SK-N-SH (cell line): ENCODE data around the gene BNC2.

Experiments
- CHD2 ChIP-seq: fragments of 150-350 bp; IDR thresholded peaks from 2 replicates; pipeline ENCODE4 v1.6.1; 2018; ENCODE audit warnings: low read length; ENCODE audit not compliant: partially characterized antibody
- EP300 ChIP-seq, 2 experiments: IDR thresholded peaks; 2 replicates each; pipeline versions ENCODE4 v1.4.0 to v1.6.1; 2012; ENCODE audit warnings: borderline replicate concordance in 1 of 2, low read depth in 1 of 2, low read length in 1 of 2
- POLR2AphosphoS5 ChIP-seq: IDR thresholded peaks from 2 replicates; pipeline ENCODE4 v1.6.1; 2012; ENCODE audit warnings: low read depth, low read length
- RFX5 ChIP-seq: IDR thresholded peaks from 2 replicates; pipeline ENCODE4 v1.6.1; 2012; ENCODE audit warnings: mild to moderate bottlenecking, improper control_type of control experiment, low read length
- RXRA ChIP-seq: IDR thresholded peaks from 2 replicates; pipeline ENCODE4 v1.4.0; 2012; ENCODE audit warnings: low read depth, mild to moderate bottlenecking, borderline replicate concordance
- SIN3A ChIP-seq: IDR thresholded peaks from 2 replicates; pipeline ENCODE4 v1.6.1; 2012; ENCODE audit warnings: low read depth, mild to moderate bottlenecking, low read length, moderate library complexity, borderline replicate concordance
- YY1 ChIP-seq: IDR thresholded peaks from 2 replicates; pipeline ENCODE4 v1.4.0; 2012; ENCODE audit warnings: low read depth, mild to moderate bottlenecking
- TF ChIP-seq, protein P1 (sequence below): fragments of 200-600 bp; sonication (generic); IDR thresholded peaks from 2 replicates; pipeline ENCODE4 v1.6.1; 2017; ENCODE audit warnings: antibody characterized with exemption, mild to moderate bottlenecking, moderate library complexity
- TF ChIP-seq, protein P2 (sequence below): fragments of 150-350 bp; IDR thresholded peaks from 2 replicates; pipeline ENCODE4 v1.6.1; 2016; ENCODE audit warnings: mild to moderate bottlenecking, low read depth, low read length
- TF ChIP-seq, protein P3 (sequence below): IDR thresholded peaks from 2 replicates; pipeline ENCODE4 v1.4.0; 2012; ENCODE audit warnings: low read depth
- TF ChIP-seq, protein P4 (sequence below): IDR thresholded peaks from 2 replicates; pipeline ENCODE4 v1.6.1; 2012; ENCODE audit warnings: mild to moderate bottlenecking, low read depth, low read length, moderate library complexity
- TF ChIP-seq, protein P5 (sequence below): fragments of 150-350 bp; IDR thresholded peaks from 2 replicates; pipeline ENCODE4 v1.6.1; 2017; ENCODE audit warnings: antibody characterized with exemption, low read length, low read depth, borderline replicate concordance
- TF ChIP-seq, protein P6 (sequence below): IDR thresholded peaks from 2 replicates; pipeline ENCODE4 v1.4.0; 2012; ENCODE audit warnings: low read depth, borderline replicate concordance

DNA sequence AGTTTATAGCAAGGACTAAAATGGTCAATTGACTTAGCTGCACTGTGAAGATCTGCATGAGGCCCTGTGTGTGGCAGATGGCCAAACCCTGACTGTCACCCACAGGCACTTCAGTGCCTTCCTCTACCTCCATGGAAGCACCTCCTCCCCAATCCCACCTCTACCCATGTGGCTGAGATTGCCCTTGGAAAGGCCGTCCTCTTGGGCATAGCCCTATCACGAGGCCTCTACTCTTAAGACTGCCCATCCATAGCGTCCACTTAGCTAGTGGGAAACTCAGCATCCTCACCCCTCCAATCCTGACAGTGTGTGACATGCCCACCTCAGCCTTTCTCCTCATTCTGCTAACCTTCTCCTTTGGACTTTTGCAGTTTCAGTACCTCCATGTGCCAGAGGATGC lies 510.2 kb downstream of the BNC2 start:
- TF ChIP-seq, protein P1, sequence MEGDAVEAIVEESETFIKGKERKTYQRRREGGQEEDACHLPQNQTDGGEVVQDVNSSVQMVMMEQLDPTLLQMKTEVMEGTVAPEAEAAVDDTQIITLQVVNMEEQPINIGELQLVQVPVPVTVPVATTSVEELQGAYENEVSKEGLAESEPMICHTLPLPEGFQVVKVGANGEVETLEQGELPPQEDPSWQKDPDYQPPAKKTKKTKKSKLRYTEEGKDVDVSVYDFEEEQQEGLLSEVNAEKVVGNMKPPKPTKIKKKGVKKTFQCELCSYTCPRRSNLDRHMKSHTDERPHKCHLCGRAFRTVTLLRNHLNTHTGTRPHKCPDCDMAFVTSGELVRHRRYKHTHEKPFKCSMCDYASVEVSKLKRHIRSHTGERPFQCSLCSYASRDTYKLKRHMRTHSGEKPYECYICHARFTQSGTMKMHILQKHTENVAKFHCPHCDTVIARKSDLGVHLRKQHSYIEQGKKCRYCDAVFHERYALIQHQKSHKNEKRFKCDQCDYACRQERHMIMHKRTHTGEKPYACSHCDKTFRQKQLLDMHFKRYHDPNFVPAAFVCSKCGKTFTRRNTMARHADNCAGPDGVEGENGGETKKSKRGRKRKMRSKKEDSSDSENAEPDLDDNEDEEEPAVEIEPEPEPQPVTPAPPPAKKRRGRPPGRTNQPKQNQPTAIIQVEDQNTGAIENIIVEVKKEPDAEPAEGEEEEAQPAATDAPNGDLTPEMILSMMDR = no peak
- TF ChIP-seq CHD2 (no peak), POLR2AphosphoS5 (no peak), RXRA (no peak), EP300 (IDR thresholded peaks at IDR 0.05; ENCODE audit: borderline replicate concordance in 1 of 2, low read depth in 1 of 2, low read length in 1 of 2) (no peak), SIN3A (no peak), RFX5 (no peak), YY1 (no peak)
- TF ChIP-seq, protein P2, sequence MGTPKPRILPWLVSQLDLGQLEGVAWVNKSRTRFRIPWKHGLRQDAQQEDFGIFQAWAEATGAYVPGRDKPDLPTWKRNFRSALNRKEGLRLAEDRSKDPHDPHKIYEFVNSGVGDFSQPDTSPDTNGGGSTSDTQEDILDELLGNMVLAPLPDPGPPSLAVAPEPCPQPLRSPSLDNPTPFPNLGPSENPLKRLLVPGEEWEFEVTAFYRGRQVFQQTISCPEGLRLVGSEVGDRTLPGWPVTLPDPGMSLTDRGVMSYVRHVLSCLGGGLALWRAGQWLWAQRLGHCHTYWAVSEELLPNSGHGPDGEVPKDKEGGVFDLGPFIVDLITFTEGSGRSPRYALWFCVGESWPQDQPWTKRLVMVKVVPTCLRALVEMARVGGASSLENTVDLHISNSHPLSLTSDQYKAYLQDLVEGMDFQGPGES = no peak
- TF ChIP-seq, protein P3, sequence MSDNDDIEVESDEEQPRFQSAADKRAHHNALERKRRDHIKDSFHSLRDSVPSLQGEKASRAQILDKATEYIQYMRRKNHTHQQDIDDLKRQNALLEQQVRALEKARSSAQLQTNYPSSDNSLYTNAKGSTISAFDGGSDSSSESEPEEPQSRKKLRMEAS = no peak
- TF ChIP-seq, protein P4, sequence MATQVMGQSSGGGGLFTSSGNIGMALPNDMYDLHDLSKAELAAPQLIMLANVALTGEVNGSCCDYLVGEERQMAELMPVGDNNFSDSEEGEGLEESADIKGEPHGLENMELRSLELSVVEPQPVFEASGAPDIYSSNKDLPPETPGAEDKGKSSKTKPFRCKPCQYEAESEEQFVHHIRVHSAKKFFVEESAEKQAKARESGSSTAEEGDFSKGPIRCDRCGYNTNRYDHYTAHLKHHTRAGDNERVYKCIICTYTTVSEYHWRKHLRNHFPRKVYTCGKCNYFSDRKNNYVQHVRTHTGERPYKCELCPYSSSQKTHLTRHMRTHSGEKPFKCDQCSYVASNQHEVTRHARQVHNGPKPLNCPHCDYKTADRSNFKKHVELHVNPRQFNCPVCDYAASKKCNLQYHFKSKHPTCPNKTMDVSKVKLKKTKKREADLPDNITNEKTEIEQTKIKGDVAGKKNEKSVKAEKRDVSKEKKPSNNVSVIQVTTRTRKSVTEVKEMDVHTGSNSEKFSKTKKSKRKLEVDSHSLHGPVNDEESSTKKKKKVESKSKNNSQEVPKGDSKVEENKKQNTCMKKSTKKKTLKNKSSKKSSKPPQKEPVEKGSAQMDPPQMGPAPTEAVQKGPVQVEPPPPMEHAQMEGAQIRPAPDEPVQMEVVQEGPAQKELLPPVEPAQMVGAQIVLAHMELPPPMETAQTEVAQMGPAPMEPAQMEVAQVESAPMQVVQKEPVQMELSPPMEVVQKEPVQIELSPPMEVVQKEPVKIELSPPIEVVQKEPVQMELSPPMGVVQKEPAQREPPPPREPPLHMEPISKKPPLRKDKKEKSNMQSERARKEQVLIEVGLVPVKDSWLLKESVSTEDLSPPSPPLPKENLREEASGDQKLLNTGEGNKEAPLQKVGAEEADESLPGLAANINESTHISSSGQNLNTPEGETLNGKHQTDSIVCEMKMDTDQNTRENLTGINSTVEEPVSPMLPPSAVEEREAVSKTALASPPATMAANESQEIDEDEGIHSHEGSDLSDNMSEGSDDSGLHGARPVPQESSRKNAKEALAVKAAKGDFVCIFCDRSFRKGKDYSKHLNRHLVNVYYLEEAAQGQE = no peak
- TF ChIP-seq, protein P5, sequence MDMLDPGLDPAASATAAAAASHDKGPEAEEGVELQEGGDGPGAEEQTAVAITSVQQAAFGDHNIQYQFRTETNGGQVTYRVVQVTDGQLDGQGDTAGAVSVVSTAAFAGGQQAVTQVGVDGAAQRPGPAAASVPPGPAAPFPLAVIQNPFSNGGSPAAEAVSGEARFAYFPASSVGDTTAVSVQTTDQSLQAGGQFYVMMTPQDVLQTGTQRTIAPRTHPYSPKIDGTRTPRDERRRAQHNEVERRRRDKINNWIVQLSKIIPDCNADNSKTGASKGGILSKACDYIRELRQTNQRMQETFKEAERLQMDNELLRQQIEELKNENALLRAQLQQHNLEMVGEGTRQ = no peak
- TF ChIP-seq, protein P6, sequence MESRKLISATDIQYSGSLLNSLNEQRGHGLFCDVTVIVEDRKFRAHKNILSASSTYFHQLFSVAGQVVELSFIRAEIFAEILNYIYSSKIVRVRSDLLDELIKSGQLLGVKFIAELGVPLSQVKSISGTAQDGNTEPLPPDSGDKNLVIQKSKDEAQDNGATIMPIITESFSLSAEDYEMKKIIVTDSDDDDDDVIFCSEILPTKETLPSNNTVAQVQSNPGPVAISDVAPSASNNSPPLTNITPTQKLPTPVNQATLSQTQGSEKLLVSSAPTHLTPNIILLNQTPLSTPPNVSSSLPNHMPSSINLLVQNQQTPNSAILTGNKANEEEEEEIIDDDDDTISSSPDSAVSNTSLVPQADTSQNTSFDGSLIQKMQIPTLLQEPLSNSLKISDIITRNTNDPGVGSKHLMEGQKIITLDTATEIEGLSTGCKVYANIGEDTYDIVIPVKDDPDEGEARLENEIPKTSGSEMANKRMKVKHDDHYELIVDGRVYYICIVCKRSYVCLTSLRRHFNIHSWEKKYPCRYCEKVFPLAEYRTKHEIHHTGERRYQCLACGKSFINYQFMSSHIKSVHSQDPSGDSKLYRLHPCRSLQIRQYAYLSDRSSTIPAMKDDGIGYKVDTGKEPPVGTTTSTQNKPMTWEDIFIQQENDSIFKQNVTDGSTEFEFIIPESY = no peak
